ENCODE data around the gene ELMO1. TPM values are rescaled to one million over a fixed set of nuclear protein-coding genes. Genes with fewer than 3 reads are reported as not detected.

ELMO1 gene
- total and polyA plus RNA-seq, 4 donors = 10.1 to 183 (median 34.4) TPM

DNA sequence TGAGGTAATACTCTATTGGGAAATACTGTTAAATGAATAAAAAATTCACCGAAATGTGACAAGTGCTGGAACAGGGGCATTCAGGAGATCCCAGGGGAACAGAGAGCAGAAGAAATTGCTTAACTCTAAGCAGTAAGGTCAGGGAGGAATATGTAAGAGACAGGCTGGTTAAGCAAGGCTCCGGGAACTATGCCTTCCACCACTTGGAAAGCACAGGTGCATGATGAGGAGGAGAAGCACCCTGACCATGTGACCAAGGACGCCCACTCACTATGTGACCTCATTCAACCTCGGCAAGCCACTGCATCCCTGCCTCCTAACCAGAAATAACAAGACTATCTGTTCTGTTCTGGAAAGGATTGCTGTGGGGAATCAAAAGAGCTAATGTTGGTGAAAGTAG, 218.4 kb downstream of the ELMO1 start:
- no peaks in the 10 kb centered on the region for H3K9me3 ChIP-seq (ENCODE audit: control insufficient read depth in 4 of 4, insufficient read depth in 3 of 4, low read length in 3 of 4)
- WGBS, 2 donors = 53 to 62% methylated on average over 4 of the region's 4 CpGs
- ATAC-seq (ENCODE audit: insufficient read depth, low FRiP score) (no peak), DNase-seq (no peak)
- peaks cover 0 to 5% (median 2%) of the 10 kb centered on the region in 4 donors for H3K36me3 ChIP-seq (ENCODE audit: control insufficient read depth in 4 of 4, insufficient read depth in 4 of 4, low read length in 4 of 4)
- TF ChIP-seq CTCF (IDR thresholded peaks at IDR 0.05; ENCODE audit: control extremely low read depth, extremely low read depth) = no peak
- no peak overlapping the region for H3K27ac ChIP-seq (ENCODE audit: low read depth in 1 of 2, low read length in 1 of 2)
- no peak overlapping the region for H3K4me3 ChIP-seq
- no peaks in the 10 kb centered on the region for H3K27me3 ChIP-seq (ENCODE audit: control insufficient read depth in 3 of 3, insufficient read depth in 3 of 3, low read length in 2 of 3)
- H3K9ac ChIP-seq (ENCODE audit: insufficient read depth in 1 of 2, low read length in 2 of 2) = no peak overlapping the region
- H3K4me1 ChIP-seq (ENCODE audit: control insufficient read depth in 5 of 5, insufficient read depth in 5 of 5, low read length in 5 of 5) = peaks cover 0 to 19% (median 3%) of the 10 kb centered on the region in 5 donors

- Histone ChIP-seq H3K4me3 (no peak overlapping the region), H3K36me3 (ENCODE audit: control insufficient read depth in 4 of 4, insufficient read depth in 4 of 4, low read length in 4 of 4) (peaks cover 0 to 6% (median 5%) of the 10 kb centered on the region in 4 donors), H3K9ac (ENCODE audit: insufficient read depth in 1 of 2, low read length in 2 of 2) (no peak overlapping the region), H3K4me1 (ENCODE audit: control insufficient read depth in 5 of 5, insufficient read depth in 5 of 5, low read length in 5 of 5) (peaks cover 0 to 18% (median 3%) of the 10 kb centered on the region in 5 donors), H3K9me3 (ENCODE audit: control insufficient read depth in 4 of 4, insufficient read depth in 3 of 4, low read length in 3 of 4) (no peaks in the 10 kb centered on the region), H3K27ac (ENCODE audit: low read depth in 1 of 2, low read length in 1 of 2) (no peak overlapping the region), H3K27me3 (ENCODE audit: control insufficient read depth in 3 of 3, insufficient read depth in 3 of 3, low read length in 2 of 3) (no peaks in the 10 kb centered on the region)
- WGBS, 2 donors = 17 to 21% methylated on average over 1 of the region's 1 CpG
- no peak for ATAC-seq (ENCODE audit: insufficient read depth, low FRiP score)
- DNase-seq = no peak
- no peak for TF ChIP-seq CTCF (IDR thresholded peaks at IDR 0.05; ENCODE audit: control extremely low read depth, extremely low read depth)
These were observed 219.3 kb downstream of the ELMO1 start for GRCh38 chr7:37229381-37229780.

DNA sequence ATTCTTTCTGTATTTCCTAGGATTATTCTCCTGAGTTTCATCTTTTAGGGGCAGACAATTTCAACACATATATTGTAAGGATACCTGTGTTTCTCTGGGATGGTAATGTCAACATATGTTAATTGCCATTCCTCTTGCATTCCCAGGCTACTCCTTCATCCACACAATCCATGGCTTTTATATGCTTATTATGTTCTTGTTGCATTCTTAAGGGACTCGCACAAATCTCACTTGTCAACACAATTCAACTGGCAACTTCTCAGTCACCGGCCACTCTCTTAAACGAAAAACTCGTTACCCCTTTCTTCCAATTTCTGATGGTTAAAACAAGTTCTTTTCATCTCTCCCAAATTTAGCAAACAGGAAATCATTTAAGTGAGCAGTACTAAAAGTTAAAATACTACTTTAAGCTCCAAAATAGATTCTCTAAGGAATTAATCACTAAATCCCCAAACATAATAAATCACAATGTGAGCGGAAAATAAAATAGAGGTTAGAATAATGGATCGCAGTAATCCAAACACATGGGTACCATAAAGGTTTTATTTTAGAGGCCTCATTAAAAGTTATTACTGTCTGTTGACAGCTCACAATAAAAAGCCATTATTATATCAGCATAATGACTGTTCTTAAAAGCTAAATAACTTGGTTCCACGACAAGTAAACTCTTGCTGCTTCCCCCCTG, 223.2 kb downstream of the ELMO1 start:
- Histone ChIP-seq H3K27me3 (ENCODE audit: control insufficient read depth in 3 of 3, insufficient read depth in 3 of 3, low read length in 2 of 3) (no peaks in the 10 kb centered on the region), H3K36me3 (ENCODE audit: control insufficient read depth in 4 of 4, insufficient read depth in 4 of 4, low read length in 4 of 4) (peaks cover 0 to 11% (median 8%) of the 10 kb centered on the region in 4 donors), H3K9ac (ENCODE audit: insufficient read depth in 1 of 2, low read length in 2 of 2) (no peak overlapping the region), H3K9me3 (ENCODE audit: control insufficient read depth in 4 of 4, insufficient read depth in 3 of 4, low read length in 3 of 4) (no peaks in the 10 kb centered on the region), H3K27ac (ENCODE audit: low read depth in 1 of 2, low read length in 1 of 2) (peak overlapping the region in 1 of 2 donors; percentile 40), H3K4me3 (no peak overlapping the region), H3K4me1 (ENCODE audit: control insufficient read depth in 5 of 5, insufficient read depth in 5 of 5, low read length in 5 of 5) (peaks cover 0 to 18% (median 3%) of the 10 kb centered on the region in 5 donors)
- DNase-seq (peak in 2 of 3 donors; percentile 47 to 64), ATAC-seq (ENCODE audit: insufficient read depth, low FRiP score) (no peak)
- TF ChIP-seq CTCF (IDR thresholded peaks at IDR 0.05; ENCODE audit: control extremely low read depth, extremely low read depth) = no peak
- WGBS, 2 donors = 84 to 95% methylated on average over 7 of the region's 7 CpGs

All from lung (tissue), 12 donors.